Thyroid gland (tissue), 4 donors: ENCODE measurements around the gene CSPG4. TPM values are rescaled to one million over a fixed set of nuclear protein-coding genes. Genes with fewer than 3 reads are reported as not detected.
"Not testable (repeated sequence)": the region's sequence is repeated elsewhere in the genome, so short reads cannot be mapped to it uniquely, and the experiment has no call there.

Experiments used
- DNase-seq, 2 donors: peaks; one replicate each; pipeline ENCODE4 v3.0.0-alpha.2; 2019
- H3K27ac ChIP-seq, 3 donors: fragments of 200-600 bp; sonication (generic); 1 replicate in 2 of 3; 2 replicates in 1 of 3; pipeline ENCODE4 v1.5.1; 2016 to 2019; ENCODE audit warnings: mild to moderate bottlenecking in 1 of 3, moderate library complexity in 1 of 3
- H3K27me3 ChIP-seq: fragments of 200-600 bp; sonication (generic); one replicate; pipeline ENCODE4 v1.5.1; 2019
- H3K36me3 ChIP-seq, 2 donors: fragments of 200-600 bp; sonication (generic); one replicate each; pipeline ENCODE4 v1.5.1; 2016 to 2019
- H3K4me1 ChIP-seq, 2 donors: fragments of 200-600 bp; sonication (generic); one replicate each; pipeline ENCODE4 v1.5.1; 2017 to 2019
- H3K4me3 ChIP-seq, 3 donors: fragments of 200-600 bp; sonication (generic); replicated peaks in 1 of 3; 1 replicate in 2 of 3; 2 replicates in 1 of 3; pipeline ENCODE4 v1.5.1; 2016; ENCODE audit warnings: mild to moderate bottlenecking in 1 of 3
- H3K9me3 ChIP-seq: fragments of 200-600 bp; sonication (generic); one replicate; pipeline ENCODE4 v1.5.1; 2017
- POLR2A ChIP-seq, 2 donors: fragments of 450-650 bp; IDR thresholded peaks; one replicate each; pipeline ENCODE4 v1.6.1; 2017; ENCODE audit warnings: antibody characterized with exemption in 2 of 2, mild to moderate bottlenecking in 2 of 2, moderate library complexity in 1 of 2
- WGBS, 2 donors: methylation state at CpG; one replicate each; pipeline ENCODE4 v1.1.5; 2017; 5-methylcytosine and 5-hydroxymethylcytosine counted together
- intact Hi-C: fragments of 100-400 bp; cut with DNase I; formaldehyde crosslinking; loops from one replicate; pipeline ENCODE4 v1.15.1; 2023
- total RNA-seq, 4 donors: library from RNA; depleted of rRNA; stranded (reverse); fragments of >200 nt; gene quantifications; one replicate each; pipeline ENCODE4 v1.2.3, GENCODE V29; 2016
- TF ChIP-seq, protein P1 (sequence below), 6 experiments: fragments of 200-600 bp in 3 of 6; fragments of 450-650 bp in 3 of 6; sonication (generic) in 3 of 6; IDR thresholded peaks; one replicate each; pipeline ENCODE4 v1.5.1; 2016 to 2019; ENCODE audit warnings: antibody characterized with exemption in 6 of 6, mild to moderate bottlenecking in 2 of 6, inconsistent platforms in 1 of 6, moderate library complexity in 1 of 6

The CSPG4 gene
- total RNA-seq, 4 donors from 2014 or later = 2.4 to 10.5 (median 3.2) TPM

DNA sequence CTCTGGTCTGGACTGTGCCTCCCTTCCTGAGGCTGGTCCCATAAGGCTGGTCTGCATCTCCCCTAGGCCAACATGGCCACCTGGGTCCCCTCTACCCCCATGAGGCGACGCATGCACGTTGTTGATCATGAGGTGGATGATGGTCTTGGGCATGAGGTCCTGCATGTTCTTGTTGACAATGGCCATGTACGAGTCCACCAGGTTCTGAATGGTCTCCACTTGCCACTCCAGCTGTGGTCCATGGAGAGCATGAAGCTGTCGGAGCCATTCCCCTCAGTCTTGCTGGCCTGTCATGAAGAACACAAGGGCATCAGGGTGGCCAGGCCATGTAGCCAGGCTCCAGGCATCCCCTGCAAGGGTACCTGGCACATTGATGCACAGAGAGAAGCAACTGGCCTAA lies 27.1 kb upstream of the CSPG4 start:
- Histone ChIP-seq H3K27me3 (no peaks in the 10 kb centered on the region), H3K27ac (no peak overlapping the region), H3K4me1 (peaks cover 8 to 19% of the 10 kb centered on the region in 2 donors), H3K4me3 (no peak overlapping the region), H3K36me3 (no peaks in the 10 kb centered on the region), H3K9me3 (no peaks in the 10 kb centered on the region)
- no peak for TF ChIP-seq POLR2A (IDR thresholded peaks at IDR 0.05)
- TF ChIP-seq, protein P1, sequence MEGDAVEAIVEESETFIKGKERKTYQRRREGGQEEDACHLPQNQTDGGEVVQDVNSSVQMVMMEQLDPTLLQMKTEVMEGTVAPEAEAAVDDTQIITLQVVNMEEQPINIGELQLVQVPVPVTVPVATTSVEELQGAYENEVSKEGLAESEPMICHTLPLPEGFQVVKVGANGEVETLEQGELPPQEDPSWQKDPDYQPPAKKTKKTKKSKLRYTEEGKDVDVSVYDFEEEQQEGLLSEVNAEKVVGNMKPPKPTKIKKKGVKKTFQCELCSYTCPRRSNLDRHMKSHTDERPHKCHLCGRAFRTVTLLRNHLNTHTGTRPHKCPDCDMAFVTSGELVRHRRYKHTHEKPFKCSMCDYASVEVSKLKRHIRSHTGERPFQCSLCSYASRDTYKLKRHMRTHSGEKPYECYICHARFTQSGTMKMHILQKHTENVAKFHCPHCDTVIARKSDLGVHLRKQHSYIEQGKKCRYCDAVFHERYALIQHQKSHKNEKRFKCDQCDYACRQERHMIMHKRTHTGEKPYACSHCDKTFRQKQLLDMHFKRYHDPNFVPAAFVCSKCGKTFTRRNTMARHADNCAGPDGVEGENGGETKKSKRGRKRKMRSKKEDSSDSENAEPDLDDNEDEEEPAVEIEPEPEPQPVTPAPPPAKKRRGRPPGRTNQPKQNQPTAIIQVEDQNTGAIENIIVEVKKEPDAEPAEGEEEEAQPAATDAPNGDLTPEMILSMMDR (IDR thresholded peaks at IDR 0.05) = no peak
- 97% methylated on average over 4 to 5 of the region's 5 CpGs for WGBS, 2 donors
- DNase-seq = no peak
- intact Hi-C loops = no loop called here

- peaks cover 8 to 28% of the 10 kb centered on the region in 2 donors for H3K4me1 ChIP-seq
- WGBS, 2 donors = 0 to 24% methylated on average over 2 to 10 of the region's 54 CpGs
- H3K36me3 ChIP-seq = no peaks in the 10 kb centered on the region
- DNase-seq = peak; percentile 94
- no peak overlapping the region for H3K27ac ChIP-seq
- peak overlapping the region; percentile 64 to 76 (median 72) for H3K4me3 ChIP-seq
- no peaks in the 10 kb centered on the region for H3K27me3 ChIP-seq
- TF ChIP-seq POLR2A (IDR thresholded peaks at IDR 0.05) = peak in 1 of 2 donors; percentile 2
- TF ChIP-seq, protein P1 (IDR thresholded peaks at IDR 0.05) = no peak
- no peaks in the 10 kb centered on the region for H3K9me3 ChIP-seq
- intact Hi-C loops = no loop called here
Measured at GRCh38 chr15:75738647-75739325, 26.1 kb upstream of the CSPG4 start.

DNA sequence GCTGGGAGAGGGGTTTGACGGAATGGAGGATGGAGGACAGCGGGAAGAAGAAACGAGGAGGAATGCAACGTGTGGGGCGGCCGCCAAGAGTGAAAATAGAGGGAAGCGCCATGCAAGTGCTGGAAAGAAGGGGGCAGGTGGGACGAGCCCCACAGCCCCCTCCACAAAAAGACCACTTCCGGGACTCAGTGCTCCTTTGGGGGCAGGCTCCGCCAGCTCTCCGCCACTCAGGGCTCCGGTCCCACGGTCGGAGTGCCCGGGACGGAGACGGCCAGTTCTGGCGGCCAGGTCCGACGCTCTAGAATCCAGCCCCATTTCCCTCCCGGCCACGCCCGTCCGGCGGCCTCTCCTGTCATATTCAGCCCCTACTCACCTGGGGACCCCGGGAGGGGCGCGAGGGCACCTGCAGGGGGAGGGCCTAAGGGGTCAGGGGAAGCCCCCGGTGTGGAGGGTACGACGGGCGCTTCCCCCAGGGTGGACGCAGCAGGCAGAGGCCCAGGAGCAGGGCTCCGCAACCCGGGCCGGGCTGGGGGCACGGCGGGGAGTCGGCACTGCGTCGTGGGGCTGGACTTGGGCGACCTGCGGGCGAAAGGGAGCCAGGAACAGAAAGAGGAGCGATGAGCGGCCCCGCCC lies 25.5 kb upstream of the CSPG4 start:
- Histone ChIP-seq H3K9me3 (no peaks in the 10 kb centered on the region), H3K36me3 (no peaks in the 10 kb centered on the region), H3K4me3 (peak overlapping the region; percentile 64 to 76 (median 72)), H3K27ac (peak overlapping the region in 2 of 3 donors; percentile 3 to 37), H3K4me1 (peaks cover 8 to 29% of the 10 kb centered on the region in 2 donors), H3K27me3 (no peaks in the 10 kb centered on the region)
- intact Hi-C loops = no loop called here
- peak in 1 of 2 donors; percentile 54 for TF ChIP-seq POLR2A (IDR thresholded peaks at IDR 0.05)
- TF ChIP-seq, protein P1 (IDR thresholded peaks at IDR 0.05) = no peak
- WGBS, 2 donors = 5% methylated on average over 21 to 35 of the region's 47 CpGs
- peak; percentile 24 for DNase-seq

- intact Hi-C loops = not testable (repeated sequence)
- 68 to 79% methylated on average over 12 to 14 of the region's 14 CpGs for WGBS, 2 donors
Measured at GRCh38 chr15:75737116-75738013, 24.7 kb upstream of the CSPG4 start.

DNA sequence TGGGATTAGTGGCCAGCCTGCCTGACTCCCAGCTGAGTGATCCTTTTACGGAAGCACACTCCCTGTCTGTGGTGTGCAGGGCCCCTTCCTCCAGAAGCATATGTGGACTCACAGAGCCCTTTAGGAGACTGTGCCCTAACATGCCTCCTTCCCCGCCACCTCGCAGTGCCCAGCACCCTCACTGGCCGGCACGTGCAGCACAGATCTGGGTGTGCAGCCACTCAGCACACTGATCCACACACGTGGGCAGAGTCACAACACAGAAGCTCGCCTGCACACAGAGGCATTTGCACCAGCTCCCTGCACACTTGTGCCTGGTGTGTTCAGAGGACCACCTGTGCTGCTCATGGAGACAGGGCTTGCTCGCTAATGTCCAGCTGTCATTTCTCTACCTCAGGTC lies 23.6 kb upstream of the CSPG4 start:
- no peaks in the 10 kb centered on the region for H3K9me3 ChIP-seq
- 91 to 94% methylated on average over 6 to 8 of the region's 8 CpGs for WGBS, 2 donors
- H3K4me3 ChIP-seq = no peak overlapping the region
- TF ChIP-seq, protein P1 (IDR thresholded peaks at IDR 0.05) = no peak
- TF ChIP-seq POLR2A (IDR thresholded peaks at IDR 0.05) = no peak
- no peaks in the 10 kb centered on the region for H3K27me3 ChIP-seq
- no peak for DNase-seq
- peaks cover 8 to 40% of the 10 kb centered on the region in 2 donors for H3K4me1 ChIP-seq
- intact Hi-C loops = no loop called here
- H3K27ac ChIP-seq = no peak overlapping the region
- no peaks in the 10 kb centered on the region for H3K36me3 ChIP-seq

More at GRCh38 chr15:75737116-75738013, 24.7 kb upstream of the CSPG4 start:
- not testable (repeated sequence) for H3K9me3 ChIP-seq, DNase-seq, H3K27ac ChIP-seq, H3K36me3 ChIP-seq, H3K27me3 ChIP-seq
- Histone ChIP-seq H3K4me1 (peaks cover 8 to 36% of the 10 kb centered on the region in 2 donors), H3K4me3 (peak overlapping the region in 1 of 3 donors; percentile 76)

GRCh38 chr15:75734861-75735760 lies 22.5 kb upstream of the CSPG4 start:
- H3K9me3 ChIP-seq, H3K4me3 ChIP-seq, H3K27me3 ChIP-seq, H3K36me3 ChIP-seq, intact Hi-C loops: not testable (repeated sequence)
- peak overlapping the region in 1 of 3 donors; percentile 24 for H3K27ac ChIP-seq
- peaks cover 8 to 40% of the 10 kb centered on the region in 2 donors for H3K4me1 ChIP-seq
- 62 to 71% methylated on average over 27 of the region's 27 CpGs for WGBS, 2 donors
- DNase-seq = peak; percentile 71 to 82
